Neutrophil (primary cell): ENCODE measurements around the gene RHBDD2.
"Not testable (repeated sequence)": the region's sequence is repeated elsewhere in the genome, so short reads cannot be mapped to it uniquely, and the experiment has no call there.

ENCODE experiments used
- H3K27ac ChIP-seq: fragments of 200-600 bp; sonication (generic); 2 replicates; pipeline ENCODE4 v1.5.1; 2016; ENCODE audit warnings: mild to moderate bottlenecking, moderate library complexity
- H3K27me3 ChIP-seq: fragments of 200-600 bp; sonication (generic); 2 replicates; pipeline ENCODE4 v1.6.0; 2016; ENCODE audit warnings: mild to moderate bottlenecking
- H3K36me3 ChIP-seq: fragments of 200-600 bp; sonication (generic); 2 replicates; pipeline ENCODE4 v1.5.1; 2017
- H3K4me1 ChIP-seq, 2 experiments: fragments of 200-600 bp in 1 of 2; sonication (generic) in 1 of 2; 1 replicate in 1 of 2; 2 replicates in 1 of 2; pipeline versions ENCODE4 v1.5.1 to v1.6.1; 2013 to 2016; ENCODE audit warnings: low read depth in 1 of 2, low read length in 1 of 2, mild to moderate bottlenecking in 1 of 2, moderate library complexity in 1 of 2; ENCODE audit not compliant: control insufficient read depth in 1 of 2, insufficient read depth in 1 of 2
- H3K4me3 ChIP-seq, 2 experiments: fragments of 200-600 bp in 1 of 2; sonication (generic) in 1 of 2; 1 replicate in 1 of 2; 2 replicates in 1 of 2; pipeline ENCODE4 v1.5.1; 2013 to 2016; ENCODE audit warnings: low read depth in 1 of 2, low read length in 1 of 2, mild to moderate bottlenecking in 1 of 2, moderate library complexity in 1 of 2
- H3K9me3 ChIP-seq: fragments of 200-600 bp; sonication (generic); 2 replicates; pipeline ENCODE4 v1.5.1; 2016
- TF ChIP-seq, protein P1 (sequence below): fragments of 200-600 bp; sonication (generic); IDR thresholded peaks from 2 replicates; pipeline ENCODE4 v1.5.1; 2016; ENCODE audit warnings: antibody characterized with exemption

Gene RHBDD2

DNA sequence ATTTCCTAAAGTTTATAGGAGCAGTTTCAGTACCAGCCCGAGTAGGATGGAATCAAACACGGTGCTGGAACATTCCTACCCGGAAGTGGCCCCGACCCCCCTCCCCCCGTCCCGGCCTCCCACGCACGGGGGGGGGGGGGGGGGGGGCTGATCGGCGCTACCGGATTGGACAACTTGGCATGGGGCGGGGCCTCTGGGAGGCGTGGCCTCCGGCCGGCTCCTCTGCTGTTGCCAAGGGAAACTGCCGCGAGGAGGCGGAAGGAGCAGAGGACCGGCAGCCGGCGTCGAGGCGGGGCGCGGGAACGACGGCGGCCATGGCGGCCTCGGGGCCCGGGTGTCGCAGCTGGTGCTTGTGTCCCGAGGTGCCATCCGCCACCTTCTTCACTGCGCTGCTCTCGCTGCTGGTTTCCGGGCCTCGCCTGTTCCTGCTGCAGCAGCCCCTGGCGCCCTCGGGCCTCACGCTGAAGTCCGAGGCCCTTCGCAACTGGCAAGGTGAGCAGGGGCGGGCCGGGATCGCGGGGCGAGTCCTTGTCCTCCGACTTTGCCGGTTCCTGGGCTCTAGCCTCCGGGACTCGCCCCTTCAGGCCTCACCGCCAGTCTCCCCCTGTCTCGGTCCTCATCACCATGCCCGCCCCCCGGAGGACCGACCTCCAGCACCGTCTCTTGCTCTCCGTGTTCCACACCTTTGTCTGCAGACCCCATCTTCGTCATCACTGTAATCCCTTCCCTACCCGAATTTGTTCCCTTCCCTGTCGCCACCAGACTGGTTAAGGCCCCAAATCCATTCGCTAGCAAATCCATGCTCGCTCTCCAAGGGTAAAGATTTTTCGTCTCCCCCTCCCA, at the start of gene RHBDD2:
Gene RHBDD2 (plus strand): TSS at position 266 of the 843 bp plus-strand sequence. CDS start 49 bp downstream, at position 315.
- TF ChIP-seq, protein P1, sequence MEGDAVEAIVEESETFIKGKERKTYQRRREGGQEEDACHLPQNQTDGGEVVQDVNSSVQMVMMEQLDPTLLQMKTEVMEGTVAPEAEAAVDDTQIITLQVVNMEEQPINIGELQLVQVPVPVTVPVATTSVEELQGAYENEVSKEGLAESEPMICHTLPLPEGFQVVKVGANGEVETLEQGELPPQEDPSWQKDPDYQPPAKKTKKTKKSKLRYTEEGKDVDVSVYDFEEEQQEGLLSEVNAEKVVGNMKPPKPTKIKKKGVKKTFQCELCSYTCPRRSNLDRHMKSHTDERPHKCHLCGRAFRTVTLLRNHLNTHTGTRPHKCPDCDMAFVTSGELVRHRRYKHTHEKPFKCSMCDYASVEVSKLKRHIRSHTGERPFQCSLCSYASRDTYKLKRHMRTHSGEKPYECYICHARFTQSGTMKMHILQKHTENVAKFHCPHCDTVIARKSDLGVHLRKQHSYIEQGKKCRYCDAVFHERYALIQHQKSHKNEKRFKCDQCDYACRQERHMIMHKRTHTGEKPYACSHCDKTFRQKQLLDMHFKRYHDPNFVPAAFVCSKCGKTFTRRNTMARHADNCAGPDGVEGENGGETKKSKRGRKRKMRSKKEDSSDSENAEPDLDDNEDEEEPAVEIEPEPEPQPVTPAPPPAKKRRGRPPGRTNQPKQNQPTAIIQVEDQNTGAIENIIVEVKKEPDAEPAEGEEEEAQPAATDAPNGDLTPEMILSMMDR: peak; percentile 76

DNA sequence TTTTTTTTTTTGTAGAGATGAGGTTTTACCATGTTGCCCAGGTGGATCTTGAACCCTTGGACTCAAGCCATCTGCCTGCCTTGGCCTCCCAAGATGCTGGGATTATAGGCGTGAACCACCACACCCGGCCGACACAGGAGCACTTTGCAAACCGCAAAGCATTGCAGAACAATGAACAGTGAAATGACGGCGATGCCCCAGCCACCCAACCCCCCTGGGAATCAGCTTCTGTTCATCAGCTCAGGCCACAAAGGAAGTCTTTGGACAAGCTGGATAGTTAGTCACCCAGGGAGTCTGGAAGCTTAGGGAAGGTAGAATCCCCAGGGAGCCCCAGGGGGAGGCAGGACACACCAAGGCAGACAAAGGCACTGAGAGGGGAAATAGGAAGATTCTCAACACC, 49.2 kb upstream of the RHBDD2 start:
- not testable (repeated sequence) for H3K27me3 ChIP-seq, H3K36me3 ChIP-seq, H3K4me3 ChIP-seq, H3K27ac ChIP-seq, H3K4me1 ChIP-seq, H3K9me3 ChIP-seq

More for the DNA sequence above, at the start of gene RHBDD2:
- Histone ChIP-seq H3K9me3 (no peaks in the 10 kb centered on the region), H3K4me1 (peaks cover 35 to 49% of the 10 kb centered on the region in 2 experiments), H3K36me3 (peaks cover 29% of the 10 kb centered on the region), H3K27ac (peak within 1 kb of the TSS; percentile 79), H3K4me3 (peak within 1 kb of the TSS; percentile 71 to 98), H3K27me3 (no peaks in the 10 kb centered on the region)

DNA sequence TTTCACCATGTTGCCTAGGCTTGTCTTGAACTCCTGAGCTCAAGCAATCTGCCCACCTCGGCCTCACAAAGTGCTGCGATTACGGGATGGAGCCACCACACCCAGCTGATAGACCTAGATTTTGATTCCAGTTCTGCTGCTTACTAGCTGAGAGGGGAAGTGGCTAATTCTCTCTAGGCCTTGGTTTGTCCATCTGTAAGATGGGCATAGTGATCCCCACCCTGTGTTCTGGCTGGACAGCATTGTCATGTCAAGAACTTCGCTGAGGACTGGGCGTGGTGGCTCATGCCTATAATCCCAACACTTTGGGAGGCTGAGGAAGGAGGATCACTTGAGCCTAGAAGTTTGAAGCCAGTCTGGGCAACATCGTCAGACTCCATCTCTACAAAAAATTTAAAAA, 47.9 kb upstream of the RHBDD2 start:
- H3K27ac ChIP-seq: no peak overlapping the region
- H3K9me3 ChIP-seq: no peaks in the 10 kb centered on the region
- H3K36me3 ChIP-seq: no peaks in the 10 kb centered on the region
- H3K4me1 ChIP-seq: no peaks in the 10 kb centered on the region
- H3K27me3 ChIP-seq: no peaks in the 10 kb centered on the region
- no peak overlapping the region for H3K4me3 ChIP-seq
- TF ChIP-seq, protein P1: no peak

DNA sequence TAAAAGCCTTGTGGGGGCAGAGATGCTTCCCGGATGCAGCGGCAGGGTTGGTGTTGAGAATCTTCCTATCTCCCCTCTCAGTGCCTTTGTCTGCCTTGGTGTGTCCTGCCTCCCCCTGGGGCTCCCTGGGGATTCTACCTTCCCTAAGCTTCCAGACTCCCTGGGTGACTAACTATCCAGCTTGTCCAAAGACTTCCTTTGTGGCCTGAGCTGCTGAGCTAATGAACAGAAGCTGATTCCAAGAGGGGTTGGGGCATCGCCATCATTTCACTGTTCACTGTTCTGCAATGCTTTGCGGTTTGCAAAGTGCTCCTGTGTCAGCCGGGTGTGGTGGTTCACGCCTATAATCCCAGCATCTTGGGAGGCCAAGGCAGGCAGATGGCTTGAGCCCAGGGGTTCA, 45.2 kb upstream of the RHBDD2 start:
- H3K4me3 ChIP-seq, H3K36me3 ChIP-seq, H3K27me3 ChIP-seq, H3K9me3 ChIP-seq, H3K27ac ChIP-seq, H3K4me1 ChIP-seq: not testable (repeated sequence)

DNA sequence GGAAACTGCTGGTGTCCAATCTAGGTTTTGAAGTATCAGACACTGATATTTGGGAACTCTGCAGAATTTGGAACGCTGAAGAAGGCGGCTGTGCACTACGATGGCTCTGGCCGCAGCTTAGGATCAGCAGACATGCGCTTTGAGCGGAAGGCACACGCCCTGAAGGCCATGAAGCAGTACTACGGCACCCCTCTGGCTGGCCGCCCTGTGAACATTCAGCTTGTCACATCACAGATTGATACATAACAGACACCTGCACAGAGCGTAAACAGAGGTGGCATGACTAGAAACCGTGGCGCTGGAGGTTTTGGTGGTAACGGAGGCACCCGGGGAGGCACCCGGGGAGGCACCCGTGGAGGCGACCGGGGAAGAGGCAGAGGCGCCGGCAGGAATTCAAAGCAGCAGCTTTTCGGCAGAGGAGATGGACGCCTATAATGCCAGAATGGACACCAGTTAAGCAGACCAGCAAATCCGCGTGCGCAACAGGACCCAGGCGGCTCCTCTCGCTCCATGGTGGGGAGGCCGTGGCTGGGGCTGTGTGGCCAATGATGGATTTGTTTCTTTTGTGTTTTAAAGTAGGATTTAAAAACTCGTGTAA, 43.0 kb upstream of the RHBDD2 start:
- no peaks in the 10 kb centered on the region for H3K4me1 ChIP-seq
- no peaks in the 10 kb centered on the region for H3K9me3 ChIP-seq
- TF ChIP-seq, protein P1: no peak
- no peak overlapping the region for H3K27ac ChIP-seq
- no peaks in the 10 kb centered on the region for H3K36me3 ChIP-seq
- H3K4me3 ChIP-seq: no peak overlapping the region
- H3K27me3 ChIP-seq: no peaks in the 10 kb centered on the region

DNA sequence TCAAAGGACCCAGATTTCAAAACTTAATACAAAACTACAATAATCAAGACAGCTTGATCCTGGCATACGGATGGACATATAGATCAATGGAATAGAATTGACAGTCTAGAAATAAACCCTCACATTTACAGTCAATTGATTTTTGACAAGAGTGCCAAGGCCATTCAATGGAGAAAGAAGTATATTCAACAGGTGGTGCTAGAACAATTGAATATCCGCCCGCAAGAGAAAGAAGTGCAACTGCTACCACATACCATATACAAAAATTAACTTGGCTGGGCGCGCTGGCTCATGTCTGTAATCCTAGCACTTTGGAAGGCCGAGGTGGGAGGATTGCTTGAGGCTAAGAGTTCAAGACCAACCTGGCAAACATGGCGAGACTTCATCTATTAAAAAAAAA, 42.0 kb upstream of the RHBDD2 start:
- H3K36me3 ChIP-seq: no peaks in the 10 kb centered on the region
- no peak overlapping the region for H3K27ac ChIP-seq
- H3K4me1 ChIP-seq: no peaks in the 10 kb centered on the region
- H3K27me3 ChIP-seq: no peaks in the 10 kb centered on the region
- TF ChIP-seq, protein P1: no peak
- no peaks in the 10 kb centered on the region for H3K9me3 ChIP-seq
- no peak overlapping the region for H3K4me3 ChIP-seq

DNA sequence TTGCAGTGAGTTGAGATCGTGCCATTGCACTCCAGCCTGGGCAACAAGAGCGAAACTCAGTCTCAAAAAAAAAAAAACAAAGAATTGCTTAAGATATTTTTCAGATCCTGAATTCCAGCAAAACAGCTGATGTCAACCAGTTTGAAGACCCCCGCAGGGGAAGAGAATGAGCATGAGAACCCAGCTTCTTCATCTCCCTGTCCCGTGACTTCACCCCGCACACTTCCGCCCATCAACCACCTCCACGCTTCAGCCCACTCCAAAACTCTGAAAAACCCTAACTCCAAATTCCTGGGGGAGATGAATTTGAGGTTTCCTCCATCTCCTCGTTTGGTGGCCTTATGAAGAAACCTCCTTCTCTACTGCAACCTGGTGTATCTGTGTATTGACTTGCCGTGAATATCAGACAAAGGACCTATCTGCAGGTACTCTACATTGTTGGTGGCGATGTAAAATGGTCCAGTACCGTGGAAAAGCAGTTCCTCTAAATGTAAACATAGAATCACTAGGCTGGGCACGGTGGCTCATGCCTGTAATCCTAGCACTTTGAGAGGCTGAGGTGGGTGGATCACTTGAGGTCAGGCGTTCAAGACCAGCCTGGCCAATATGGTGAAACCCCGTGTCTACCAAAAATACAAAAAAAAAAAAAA, 40.4 kb upstream of the RHBDD2 start:
- H3K4me1 ChIP-seq, H3K27ac ChIP-seq, H3K4me3 ChIP-seq, H3K36me3 ChIP-seq, H3K9me3 ChIP-seq, H3K27me3 ChIP-seq: not testable (repeated sequence)
